NCI-H2171 (cell line): ENCODE measurements around the gene FAM210A.
"Not testable (repeated sequence)": the region's sequence is repeated elsewhere in the genome, so short reads cannot be mapped to it uniquely, and the experiment has no call there.

Experiments used
- DNase-seq: peaks from one replicate; lab custom pipeline; 2025; lab: John Stamatoyannopoulos, UW

Gene FAM210A, protein sequence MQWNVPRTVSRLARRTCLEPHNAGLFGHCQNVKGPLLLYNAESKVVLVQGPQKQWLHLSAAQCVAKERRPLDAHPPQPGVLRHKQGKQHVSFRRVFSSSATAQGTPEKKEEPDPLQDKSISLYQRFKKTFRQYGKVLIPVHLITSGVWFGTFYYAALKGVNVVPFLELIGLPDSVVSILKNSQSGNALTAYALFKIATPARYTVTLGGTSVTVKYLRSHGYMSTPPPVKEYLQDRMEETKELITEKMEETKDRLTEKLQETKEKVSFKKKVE

DNA sequence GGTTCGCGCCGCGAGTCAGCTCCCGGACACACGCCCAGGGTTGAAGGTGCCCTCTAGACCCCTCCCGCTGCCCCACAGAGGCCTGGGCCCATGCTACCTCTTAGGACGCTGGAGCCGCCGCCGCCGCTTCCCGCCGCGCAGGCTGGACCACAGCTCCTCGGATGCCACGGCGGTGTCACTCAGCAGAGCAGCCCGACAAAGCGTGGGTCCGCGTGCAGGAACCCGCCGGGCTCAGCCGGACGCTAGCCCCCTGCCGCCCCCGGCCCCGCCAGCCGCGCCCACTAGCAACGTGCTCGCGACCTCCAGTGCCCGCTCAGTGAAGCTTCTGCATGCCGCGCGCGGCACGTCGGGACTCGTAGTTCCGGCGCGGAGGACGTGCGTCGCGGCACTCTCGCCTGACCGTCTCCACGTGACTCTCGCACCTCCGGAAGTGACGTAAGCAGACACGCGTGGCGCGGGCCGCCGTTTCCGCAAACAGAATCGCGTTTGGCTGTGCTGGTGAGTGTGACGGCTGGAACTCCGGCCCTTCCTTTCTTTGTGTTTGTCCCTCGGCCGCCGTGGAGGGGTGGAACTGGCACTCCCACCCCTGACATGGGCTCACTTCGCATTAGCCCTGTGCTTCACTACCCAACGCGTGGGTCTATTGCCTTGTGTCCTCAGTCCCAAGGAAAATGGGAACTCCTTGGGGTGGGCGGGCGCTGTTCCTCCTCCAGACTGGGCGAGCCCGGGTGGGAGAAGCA lies at the start of gene FAM210A, which contains the start of gene RNMT:
Gene FAM210A, minus strand, starts transcription at position 327 of the 740 bp plus-strand sequence. CDS start 44,481 bp downstream, outside the sequence.
Gene RNMT, plus strand, starts transcription at position 442 of the 740 bp plus-strand sequence. CDS start 4,845 bp downstream, outside the sequence.
- peak; percentile 97 for DNase-seq

DNA sequence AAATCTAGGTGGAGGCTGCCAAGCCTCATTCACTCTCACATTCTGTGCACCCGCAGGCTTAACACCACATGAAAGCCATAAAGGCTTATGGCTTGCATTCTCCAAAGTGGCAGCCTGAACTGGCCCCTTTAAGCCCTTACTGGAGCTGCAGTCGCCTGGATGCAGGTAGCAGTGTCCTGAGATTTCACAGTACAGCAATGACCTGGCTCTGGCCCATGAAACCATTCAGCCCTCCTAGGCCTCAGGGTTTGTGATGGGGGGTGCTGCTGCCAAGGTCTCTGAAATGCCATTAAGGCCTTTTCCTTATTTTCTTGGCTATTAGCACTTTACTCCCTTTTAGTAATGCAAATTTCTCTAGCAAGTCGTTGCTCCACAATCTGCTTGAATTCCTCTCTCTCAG lies 48.7 kb upstream of the FAM210A start:
- no peak for DNase-seq

DNA sequence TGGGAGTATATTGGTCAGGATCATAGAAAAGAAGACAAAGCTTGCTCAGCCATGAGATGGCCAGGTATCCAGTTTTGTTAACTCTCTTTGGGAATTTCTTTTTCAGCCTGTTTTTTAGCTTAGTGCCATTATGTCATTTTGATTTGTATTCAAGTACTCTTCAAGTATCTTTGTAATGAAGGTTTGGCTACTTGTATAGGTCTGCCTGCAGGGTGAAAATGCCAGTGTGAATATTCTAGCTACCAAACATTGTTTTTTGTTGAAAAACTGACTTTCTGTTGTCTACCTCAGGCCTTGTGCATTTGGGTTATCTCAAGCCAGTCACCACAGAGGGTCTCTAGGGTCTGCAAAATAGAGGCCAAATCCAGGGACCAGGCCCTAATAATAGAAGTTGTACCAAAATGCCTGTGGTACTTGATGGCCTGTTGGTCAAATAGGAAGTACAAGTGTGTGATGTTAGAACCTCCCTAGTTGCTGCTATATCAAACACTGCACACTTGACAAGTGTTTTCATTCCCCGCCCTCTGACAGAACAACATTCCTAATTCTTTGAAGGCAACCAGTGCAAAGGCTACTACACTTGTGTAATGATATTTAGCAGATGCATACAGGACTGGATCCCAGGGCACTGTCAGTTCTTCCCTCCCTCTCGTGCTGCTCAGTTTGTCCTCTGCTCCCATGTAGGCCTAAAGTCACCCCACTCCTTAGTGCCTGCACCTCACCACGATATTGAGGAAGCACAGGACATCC lies 36.5 kb upstream of the FAM210A start:
- DNase-seq = no peak

DNA sequence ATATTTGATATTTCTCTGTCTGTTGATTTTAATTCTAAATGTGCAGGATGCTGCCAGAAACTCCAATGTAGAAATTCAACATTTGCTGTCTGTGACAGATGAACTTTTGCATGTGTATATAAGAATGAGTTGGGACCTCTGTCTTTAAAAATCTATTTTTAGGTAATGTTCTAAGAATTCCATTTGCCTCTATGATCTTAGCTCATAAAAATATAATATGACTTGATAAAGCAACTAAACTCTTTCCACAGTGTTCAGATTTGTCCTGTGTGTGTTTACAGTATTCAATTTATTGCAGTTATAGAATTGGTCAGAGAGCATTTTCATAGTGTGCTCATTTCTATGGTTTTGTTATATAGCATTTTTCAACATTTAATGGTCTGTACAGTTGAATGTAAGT lies 33.7 kb upstream of the FAM210A start:
- no peak for DNase-seq

DNA sequence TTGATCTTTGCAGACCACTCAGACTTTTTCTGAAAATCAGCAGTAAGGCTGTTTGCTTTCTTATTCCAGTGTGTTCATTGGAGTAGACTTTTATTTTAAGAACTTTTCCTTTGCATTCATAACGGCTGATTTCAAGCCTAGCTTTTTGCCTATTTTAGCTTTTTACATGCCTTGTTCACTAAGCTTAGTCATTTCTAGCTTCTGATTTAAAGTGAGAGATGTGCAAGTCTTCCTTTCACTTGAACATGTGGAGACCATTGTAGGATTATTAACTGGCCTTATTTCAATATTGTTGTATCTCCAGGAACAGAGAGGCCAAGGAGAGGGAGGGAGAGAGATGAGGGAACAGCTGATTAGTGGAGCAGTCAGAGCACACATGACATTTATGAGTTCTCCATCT lies 32.3 kb upstream of the FAM210A start:
- no peak for DNase-seq

DNA sequence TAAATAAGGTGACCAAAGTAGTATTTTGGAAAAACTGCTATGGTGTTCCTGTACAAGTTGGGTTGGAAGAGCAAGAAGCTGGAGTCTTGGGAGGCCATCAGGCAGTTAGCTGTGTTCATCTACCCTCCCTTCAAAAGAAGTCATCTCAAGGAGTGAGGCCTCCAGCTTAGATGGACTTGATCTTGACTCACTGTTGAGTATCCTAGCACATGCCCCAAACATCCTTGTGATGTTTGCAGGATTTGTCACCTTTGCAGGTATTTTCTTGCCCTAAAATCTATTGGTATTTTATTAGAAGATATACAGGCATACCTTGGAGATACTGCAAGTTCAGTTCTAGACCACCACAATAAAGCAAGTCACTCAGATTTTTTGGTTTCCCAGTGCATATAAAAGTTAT lies 30.3 kb upstream of the FAM210A start:
- DNase-seq = no peak

DNA sequence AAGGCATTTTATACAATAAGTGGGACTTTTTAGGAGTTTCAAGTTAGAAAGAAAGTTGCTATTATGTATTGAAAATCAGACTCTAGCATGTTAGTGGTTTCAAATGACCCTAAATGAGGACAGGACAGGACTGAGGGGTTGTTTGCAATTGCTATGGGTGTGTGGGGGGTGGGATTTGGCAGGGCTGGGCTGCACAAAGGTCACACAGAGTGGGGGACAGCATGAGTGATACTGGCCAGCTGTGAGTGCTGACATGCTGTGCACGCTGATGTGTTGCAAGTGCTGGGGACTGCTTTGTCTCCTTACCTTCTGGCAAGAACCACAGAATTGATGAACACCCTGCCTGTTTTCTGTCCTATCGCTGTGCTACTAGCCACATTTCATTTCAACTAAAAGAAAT lies 29.9 kb upstream of the FAM210A start:
- no peak for DNase-seq

DNA sequence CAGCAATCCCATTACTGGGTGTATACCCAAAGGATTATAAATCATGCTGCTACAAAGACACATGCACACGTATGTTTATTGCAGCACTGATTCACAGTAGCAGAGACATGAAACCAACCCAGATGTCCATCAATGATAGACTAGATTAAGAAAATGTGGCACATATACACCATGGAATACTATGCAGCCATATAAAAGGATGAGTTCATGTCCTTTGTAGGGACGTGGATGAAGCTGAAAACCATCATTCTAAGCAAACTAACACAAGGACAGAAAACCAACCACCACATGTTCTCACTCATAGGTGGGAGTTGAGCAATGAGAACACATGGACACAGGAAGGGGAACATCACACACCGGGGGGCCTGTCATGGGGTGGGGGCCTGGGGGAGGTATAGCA lies 25.2 kb upstream of the FAM210A start:
- DNase-seq = not testable (repeated sequence)

DNA sequence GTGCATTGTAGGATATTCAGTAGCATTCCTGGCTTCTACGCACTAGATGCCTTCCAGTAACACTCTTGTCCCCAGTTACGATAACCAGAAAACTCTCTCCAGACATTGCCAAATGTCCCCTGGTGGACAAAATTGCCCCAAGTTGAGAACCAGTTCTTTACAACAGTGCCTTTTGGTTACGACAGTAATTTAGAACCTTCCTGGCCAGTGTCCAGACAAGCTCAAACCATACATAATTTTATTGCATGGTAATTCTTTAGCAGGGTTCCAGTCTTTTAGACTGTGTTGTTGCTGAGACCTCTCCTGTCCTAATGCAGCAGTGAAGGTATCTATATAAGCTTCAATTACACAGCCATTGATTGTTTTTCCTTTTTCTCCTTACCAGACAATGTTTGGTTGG lies 20.3 kb upstream of the FAM210A start:
- DNase-seq = no peak

DNA sequence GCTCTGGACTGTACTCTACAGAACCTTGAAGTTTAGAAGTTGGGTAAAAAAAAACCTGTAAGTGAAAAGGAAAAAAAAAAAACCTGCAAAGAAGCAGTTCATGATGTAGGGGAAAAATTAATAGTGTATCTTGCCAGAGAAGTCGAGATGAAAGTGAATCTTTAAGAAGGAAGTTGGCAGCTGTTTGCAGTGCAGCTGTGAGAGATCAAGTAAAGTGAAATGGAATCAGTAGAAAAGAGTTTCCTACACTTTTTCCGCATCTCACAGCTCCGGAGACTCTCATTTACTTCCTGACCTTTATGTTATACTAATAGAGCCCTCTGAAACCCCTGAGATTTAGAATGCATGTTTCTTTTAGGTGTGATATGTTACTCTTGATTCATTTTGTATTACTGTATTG lies 19.3 kb upstream of the FAM210A start:
- DNase-seq = no peak

DNA sequence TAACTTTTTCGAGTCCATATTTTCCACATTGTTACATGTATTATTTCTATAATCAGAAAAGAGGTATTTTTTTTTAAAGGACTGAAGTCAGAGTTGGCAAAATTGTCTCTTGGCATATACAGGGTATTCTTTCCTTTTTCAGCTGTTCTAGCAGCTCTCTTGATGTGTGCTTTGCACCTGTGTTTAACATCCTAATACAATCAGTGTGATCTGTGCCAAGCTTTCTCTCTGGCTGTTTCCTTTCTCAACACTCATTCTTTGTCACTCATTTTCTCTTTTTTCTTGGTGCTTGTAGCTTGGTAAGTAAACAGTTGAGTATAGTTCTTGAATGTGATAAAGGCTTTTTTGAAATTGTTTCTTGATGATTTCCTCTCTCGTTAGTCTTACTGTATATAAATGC lies 9.3 kb upstream of the FAM210A start:
- DNase-seq = no peak

DNA sequence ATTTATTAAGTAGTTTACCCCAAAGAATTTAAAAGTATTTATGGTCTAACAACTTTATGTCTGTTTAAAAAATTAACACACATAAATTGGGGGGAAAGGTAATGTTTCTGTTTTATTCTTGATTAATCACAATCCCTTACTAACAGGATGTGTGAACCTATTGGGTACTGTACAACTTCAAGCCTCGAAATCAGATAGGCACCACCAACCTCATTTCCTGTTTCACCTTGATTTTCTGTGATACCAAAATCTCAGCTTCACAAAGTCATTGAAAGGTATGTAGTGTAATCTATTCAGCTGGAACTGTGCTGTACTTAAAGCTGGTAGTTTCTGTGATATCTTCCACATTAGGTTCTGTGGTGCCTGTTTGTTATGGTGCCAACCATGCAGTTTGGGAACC lies 4.1 kb upstream of the FAM210A start:
- DNase-seq = no peak

DNA sequence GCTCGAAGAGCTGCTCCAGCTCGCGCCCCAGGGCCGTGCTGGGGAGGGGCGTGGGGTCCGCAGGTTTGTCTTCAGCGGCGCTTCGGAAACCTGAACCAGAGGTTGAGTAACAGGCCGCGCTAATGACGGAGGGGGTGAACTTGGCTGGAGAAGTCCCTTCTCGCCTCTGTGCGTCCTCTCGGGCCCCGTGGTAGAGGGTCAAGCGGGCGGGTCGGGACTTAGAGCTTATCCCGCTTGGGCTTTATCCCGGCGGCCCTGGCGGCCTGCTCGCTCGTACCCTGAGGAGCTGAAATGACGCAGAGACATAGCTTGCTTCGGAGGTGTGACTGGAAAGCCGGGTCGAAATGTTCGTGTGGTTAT lies 594 bp upstream of the FAM210A start:
- DNase-seq = no peak

DNA sequence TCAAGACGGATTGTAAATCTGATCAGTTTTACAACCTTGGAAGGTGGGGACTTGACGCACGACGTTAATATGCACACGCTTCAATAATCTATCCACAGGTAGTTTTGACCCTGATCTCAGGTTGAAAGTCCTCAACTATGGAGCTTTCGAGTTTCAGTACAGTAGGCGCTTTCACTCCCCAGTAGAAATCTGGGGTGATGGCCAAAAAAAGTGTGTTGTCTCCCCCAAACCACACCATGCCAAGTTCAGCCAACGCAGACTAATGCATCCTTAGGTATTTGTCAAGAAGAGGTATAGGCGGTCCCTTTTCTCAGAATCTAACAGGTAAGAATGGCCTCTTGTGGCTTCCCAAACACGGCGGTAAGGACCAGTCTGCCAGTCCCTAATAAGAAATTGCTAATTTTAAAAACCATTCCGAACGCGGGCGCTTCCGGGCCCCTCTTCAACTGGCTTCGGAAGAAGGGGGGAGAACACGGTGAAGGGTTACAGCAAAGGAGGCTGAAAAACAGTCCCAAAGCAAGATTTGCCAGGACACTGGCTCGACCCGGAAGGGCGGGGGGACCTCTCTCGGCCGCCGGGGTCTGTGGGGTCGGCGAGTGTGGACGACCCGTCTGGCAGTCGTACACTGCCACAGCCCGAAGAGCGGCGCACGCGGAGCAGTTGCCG lies 659 bp downstream of the FAM210A start:
- no peak for DNase-seq

DNA sequence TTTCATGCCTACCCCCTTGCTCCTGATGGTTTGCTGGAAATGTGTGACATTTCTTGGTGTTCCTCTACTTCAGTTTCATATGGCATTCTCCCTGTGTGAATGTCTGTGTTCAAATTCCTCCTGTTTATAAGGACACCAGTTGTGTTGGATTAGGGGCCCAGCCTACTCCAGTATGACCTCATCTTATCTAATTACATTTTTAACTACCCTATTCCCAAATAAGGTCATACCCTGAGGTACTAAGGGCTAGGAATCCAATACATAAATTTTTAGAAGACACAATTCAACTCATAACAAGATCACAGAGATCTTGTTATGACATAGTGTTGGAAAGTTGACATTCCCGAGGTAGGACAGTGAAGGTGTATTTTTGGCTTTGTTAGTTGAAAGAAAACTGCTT lies 5.5 kb downstream of the FAM210A start:
- no peak for DNase-seq

DNA sequence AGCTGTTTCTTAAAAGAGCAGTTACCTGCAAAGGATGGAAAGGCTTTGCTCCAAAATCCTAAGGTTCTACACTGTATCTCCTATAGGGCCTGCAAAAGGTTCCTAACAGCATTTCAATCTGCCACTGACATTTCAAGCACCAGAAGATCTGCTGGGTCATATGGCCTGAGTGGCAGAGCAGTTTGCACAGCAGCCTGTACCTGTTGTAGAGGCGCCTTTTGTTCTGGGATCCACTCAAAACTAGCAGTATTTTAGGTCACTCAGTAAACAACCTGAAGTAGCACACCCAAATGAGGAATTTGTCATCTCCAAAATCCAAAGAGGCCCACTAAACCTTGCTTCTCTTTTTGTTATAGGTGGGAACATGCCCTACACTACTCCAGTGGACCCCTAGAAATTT lies 6.2 kb downstream of the FAM210A start:
- DNase-seq = no peak

DNA sequence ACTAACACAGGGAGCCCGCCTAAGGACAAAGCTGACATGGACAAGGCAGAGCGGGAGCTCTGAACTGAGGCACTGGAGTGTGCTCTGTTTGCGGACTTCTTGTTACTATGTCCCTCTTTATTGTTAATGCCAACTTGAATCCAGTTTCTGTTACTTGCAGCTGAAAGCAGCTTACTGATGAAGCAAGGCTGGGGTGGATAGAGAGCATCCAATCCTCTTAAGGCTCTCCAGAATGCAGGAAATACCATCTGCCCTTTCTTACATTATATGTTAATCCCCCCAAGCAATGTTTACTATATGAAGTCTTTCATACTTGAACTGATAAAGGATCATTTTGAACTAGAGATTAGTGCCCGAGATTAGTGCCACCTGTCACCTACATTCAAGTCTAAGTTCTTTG lies 9.4 kb downstream of the FAM210A start:
- no peak for DNase-seq

DNA sequence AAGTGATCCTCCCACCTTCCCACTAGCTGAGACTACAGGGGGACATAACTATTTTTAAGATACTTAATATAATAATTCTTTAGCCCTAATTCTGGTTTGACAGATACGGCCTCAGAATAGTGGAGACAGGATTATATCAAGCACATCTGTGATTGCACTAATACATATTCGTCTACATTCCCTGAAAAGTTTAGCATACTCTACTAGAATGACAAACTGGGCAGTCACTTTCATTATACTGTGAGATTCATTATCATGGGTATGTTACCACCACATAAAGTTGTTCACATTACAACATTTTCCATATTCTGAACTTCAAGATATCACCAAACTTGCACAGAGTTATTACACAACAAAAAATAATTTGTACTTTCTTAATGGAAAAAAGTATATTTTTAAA lies 11.0 kb downstream of the FAM210A start:
- no peak for DNase-seq

DNA sequence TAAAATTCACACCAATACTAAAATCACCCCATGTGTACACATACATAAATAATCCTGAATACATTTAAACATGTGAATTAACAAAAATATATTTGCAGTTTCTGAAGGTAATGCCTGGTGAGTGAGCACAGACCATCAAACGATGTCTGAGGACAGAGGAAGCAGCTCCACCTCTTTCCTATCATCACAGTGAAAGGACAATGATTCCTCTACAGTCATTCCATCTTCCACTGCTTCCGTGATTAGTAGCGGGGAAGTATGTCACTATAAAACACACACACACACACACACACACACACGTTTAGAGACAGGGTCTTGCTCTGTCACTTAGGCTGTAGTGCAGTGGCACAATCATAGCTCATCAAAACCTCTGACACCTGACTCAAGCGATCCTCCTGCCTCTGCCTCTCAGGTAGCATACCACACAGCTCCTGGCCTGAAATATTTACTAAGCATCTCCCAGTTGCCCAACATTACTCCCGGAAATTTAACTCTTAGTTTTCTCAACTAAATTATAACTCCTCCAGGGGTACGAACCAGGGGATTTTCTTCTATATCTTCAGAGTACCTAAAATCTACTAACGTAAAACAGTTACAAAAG lies 12.8 kb downstream of the FAM210A start:
- DNase-seq = no peak

DNA sequence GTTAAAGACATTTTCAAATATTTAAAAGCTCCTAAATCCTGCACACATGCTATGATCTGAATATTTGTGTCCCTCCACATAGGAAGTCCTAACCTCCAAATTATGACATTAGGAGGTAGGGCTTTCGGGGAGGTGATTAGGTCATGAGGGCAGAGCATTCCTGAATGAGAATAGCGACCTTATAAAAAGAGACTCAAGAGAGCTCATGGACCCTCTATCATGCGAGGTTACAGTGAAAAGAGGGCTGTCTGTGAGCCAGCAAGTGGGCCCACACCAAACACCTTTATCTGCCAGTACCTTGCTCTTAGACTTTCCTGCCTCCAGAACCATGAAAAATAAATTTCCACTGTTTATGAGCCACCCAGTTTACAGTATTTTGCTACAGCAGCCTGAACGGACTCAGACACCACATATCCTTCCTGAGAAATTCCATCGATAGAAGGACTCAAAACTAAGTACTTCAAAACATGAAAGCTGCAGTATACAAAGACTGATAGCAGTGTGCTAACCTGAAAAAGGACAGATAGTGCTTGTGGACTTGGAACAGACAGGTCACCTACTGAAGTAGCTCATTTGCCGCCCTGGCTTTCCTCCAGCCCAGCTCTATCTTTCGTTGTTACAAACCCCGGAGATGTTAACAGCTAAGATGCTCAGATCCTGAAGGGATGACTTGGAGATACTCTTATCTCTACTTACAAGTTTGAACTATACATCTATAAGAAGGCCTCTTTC lies 13.8 kb downstream of the FAM210A start:
- no peak for DNase-seq

DNA sequence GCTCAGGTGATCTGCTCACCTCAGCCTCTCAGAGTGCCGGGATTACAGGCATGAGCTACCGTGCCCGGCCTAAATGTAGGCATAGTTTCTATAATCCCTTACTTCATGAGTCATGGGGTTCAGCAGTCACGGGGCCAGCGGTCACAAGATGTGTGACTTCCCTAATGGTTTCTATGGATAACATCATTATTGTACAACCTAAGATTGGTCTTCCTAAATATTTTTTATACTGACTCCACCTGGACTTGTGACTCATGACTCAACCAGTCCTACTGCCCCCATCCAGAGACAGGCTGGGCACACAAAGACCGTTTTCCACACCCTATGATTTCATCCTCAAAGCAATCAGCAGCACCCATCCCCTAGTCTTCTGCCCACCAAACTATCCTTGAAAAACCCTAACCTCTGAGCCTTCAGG lies 15.9 kb downstream of the FAM210A start:
- no peak for DNase-seq
